CD4-positive, alpha-beta T cell (primary cell): Measurements from ENCODE around the gene ZNF385B. TPM values are rescaled to one million over a fixed set of nuclear protein-coding genes. Genes with fewer than 3 reads are reported as not detected.

ENCODE experiments used
- ATAC-seq: fragments of 200-7000 bp; cut with Tn5 transposase; one replicate; pipeline ENCODE4 v1.10.0; 2022; ENCODE audit warnings: mild to moderate bottlenecking; ENCODE audit not compliant: poor library complexity
- CTCF ChIA-PET: fragments of 350-600 bp; sonication (Branson Sonifier 250); formaldehyde crosslinking; loops from one replicate; lab custom pipeline; 2021; ENCODE audit warnings: antibody characterized with exemption, inconsistent platforms; lab: Charles Lee
- POLR2A ChIA-PET: fragments of 350-600 bp; sonication (Branson Sonifier 250); formaldehyde crosslinking; loops from one replicate; lab custom pipeline; 2021; ENCODE audit warnings: antibody characterized with exemption, inconsistent platforms; lab: Charles Lee
- DNase-seq, 14 experiments: peaks; one replicate each; pipeline ENCODE4 v3.0.0-alpha.2; 2013 to 2020; ENCODE audit warnings: mixed read lengths in 2 of 14
- H3K27ac ChIP-seq, 2 donors: one replicate each; pipeline versions ENCODE4 v1.5.1 to v1.7.0; 2013; ENCODE audit warnings: low read length in 2 of 2, low read depth in 1 of 2, mild to moderate bottlenecking in 1 of 2
- H3K27me3 ChIP-seq, 2 experiments: 1 replicate in 1 of 2; 2 replicates in 1 of 2; pipeline versions ENCODE4 v1.6.1 to v1.7.0; 2013; ENCODE audit warnings: low read length in 2 of 2, control low read depth in 1 of 2, mild to moderate bottlenecking in 1 of 2, moderate library complexity in 1 of 2; ENCODE audit not compliant: insufficient read depth in 2 of 2, control insufficient read depth in 1 of 2
- H3K36me3 ChIP-seq: one replicate; pipeline ENCODE4 v1.6.1; 2013; ENCODE audit warnings: low read length, control low read depth; ENCODE audit not compliant: insufficient read depth
- H3K4me1 ChIP-seq: one replicate; pipeline ENCODE4 v1.6.1; 2013; ENCODE audit warnings: low read length, control low read depth; ENCODE audit not compliant: insufficient read depth
- H3K4me3 ChIP-seq: one replicate; pipeline ENCODE4 v1.5.1; 2013; ENCODE audit warnings: mild to moderate bottlenecking, low read length, moderate library complexity
- H3K9me3 ChIP-seq, 2 experiments: 1 replicate in 1 of 2; 2 replicates in 1 of 2; pipeline versions ENCODE4 v1.6.1 to v1.7.0; 2013; ENCODE audit warnings: low read length in 2 of 2, mild to moderate bottlenecking in 2 of 2, control low read depth in 1 of 2, moderate library complexity in 1 of 2; ENCODE audit not compliant: control insufficient read depth in 1 of 2, insufficient read depth in 1 of 2
- H3K27ac Mint-ChIP-seq: one replicate; pipeline ENCODE4 v1.8.0; 2020; ENCODE audit warnings: mixed read lengths
- H3K27me3 Mint-ChIP-seq: one replicate; pipeline ENCODE4 v1.8.0; 2021; ENCODE audit warnings: mixed read lengths
- H3K36me3 Mint-ChIP-seq: one replicate; pipeline ENCODE4 v1.8.0; 2021; ENCODE audit warnings: low read depth, mixed read lengths
- H3K4me1 Mint-ChIP-seq: one replicate; pipeline ENCODE4 v1.8.0; 2021; ENCODE audit warnings: low read depth, mixed read lengths
- H3K4me3 Mint-ChIP-seq: one replicate; pipeline ENCODE4 v1.8.0; 2020; ENCODE audit warnings: mild to moderate bottlenecking, mixed read lengths
- H3K9me3 Mint-ChIP-seq: one replicate; pipeline ENCODE4 v1.8.0; 2020; ENCODE audit warnings: mixed read lengths
- intact Hi-C, 2 experiments: fragments of 100-400 bp; cut with DNase I in 1 of 2; cut with micrococcal nuclease in 1 of 2; formaldehyde crosslinking; loops; one replicate each; pipeline versions ENCODE4 v1.15.1 to v1.9.0; 2023 to 2025; cut with DNase I, micrococcal nuclease
- total RNA-seq, 174 experiments: library from RNA in 2 of 174; stranded (reverse) in 2 of 174; gene quantifications; one replicate each; pipeline ENCODE4 v1.2.3 and lab custom pipeline; 2021 to 2026
- TF ChIP-seq, protein P1 (sequence below): fragments of 200-600 bp; IDR thresholded peaks from one replicate; pipeline ENCODE4 v1.8.0; 2022; ENCODE audit warnings: antibody characterized with exemption, mild to moderate bottlenecking

Gene ZNF385B
- total RNA-seq, 2 experiments from 2014 or later: not detected

DNA sequence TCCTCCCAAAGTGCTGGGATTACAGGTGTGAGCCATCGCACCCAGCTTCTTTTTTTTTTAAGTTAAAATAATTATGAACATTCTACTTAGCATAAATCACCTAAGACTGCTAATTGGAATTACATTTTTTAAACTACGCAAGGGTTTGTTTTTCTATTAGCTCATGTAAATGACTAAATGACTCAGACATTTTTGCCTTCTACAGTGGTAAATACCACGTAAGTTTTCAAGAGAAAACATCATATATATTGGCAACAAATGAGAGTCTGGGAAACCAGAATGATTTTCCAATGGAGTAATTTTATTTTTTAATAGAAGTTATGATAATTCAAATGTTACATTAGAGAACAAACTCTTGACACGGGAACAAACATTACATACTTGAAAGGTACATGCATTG lies 259.0 kb downstream of the ZNF385B start:
- Histone ChIP-seq H3K36me3 (no peaks in the 10 kb centered on the region), H3K9me3 (no peaks in the 10 kb centered on the region), H3K4me3 (no peak overlapping the region), H3K4me1 (no peaks in the 10 kb centered on the region), H3K27ac (no peak overlapping the region), H3K27me3 (no peaks in the 10 kb centered on the region)
- DNase-seq (no peak), ATAC-seq (no peak)
- Mint-ChIP-seq H3K27me3 (no peaks in the 10 kb centered on the region), H3K4me1 (no peaks in the 10 kb centered on the region), H3K27ac (no peak overlapping the region), H3K9me3 (no peaks in the 10 kb centered on the region), H3K4me3 (no peak overlapping the region), H3K36me3 (no peaks in the 10 kb centered on the region)
- ChIA-PET CTCF (no interaction called here), POLR2A (no interaction called here)
- intact Hi-C loops: no loop called here
- TF ChIP-seq, protein P1, sequence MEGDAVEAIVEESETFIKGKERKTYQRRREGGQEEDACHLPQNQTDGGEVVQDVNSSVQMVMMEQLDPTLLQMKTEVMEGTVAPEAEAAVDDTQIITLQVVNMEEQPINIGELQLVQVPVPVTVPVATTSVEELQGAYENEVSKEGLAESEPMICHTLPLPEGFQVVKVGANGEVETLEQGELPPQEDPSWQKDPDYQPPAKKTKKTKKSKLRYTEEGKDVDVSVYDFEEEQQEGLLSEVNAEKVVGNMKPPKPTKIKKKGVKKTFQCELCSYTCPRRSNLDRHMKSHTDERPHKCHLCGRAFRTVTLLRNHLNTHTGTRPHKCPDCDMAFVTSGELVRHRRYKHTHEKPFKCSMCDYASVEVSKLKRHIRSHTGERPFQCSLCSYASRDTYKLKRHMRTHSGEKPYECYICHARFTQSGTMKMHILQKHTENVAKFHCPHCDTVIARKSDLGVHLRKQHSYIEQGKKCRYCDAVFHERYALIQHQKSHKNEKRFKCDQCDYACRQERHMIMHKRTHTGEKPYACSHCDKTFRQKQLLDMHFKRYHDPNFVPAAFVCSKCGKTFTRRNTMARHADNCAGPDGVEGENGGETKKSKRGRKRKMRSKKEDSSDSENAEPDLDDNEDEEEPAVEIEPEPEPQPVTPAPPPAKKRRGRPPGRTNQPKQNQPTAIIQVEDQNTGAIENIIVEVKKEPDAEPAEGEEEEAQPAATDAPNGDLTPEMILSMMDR: no peak

DNA sequence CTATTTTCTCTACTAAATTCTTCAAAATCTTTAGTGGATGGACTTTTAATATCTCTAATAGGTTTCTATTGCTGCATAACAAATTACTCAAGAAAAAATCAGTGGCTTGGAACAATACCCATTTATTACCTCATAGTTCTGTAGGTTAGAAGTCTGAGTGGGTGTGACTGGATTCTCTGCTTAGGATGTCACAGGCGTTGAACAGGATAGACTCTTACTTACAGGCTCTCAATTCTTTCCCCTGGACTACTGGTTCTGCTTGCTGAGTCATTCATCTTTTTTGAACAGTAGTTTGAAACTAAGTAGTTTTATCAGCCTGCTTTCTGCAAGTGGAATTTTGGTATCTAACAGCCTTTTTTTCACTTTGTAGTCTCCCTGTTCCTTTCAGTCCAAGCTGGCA lies 265.4 kb downstream of the ZNF385B start:
- Mint-ChIP-seq H3K36me3 (no peaks in the 10 kb centered on the region), H3K4me1 (no peaks in the 10 kb centered on the region), H3K27me3 (no peaks in the 10 kb centered on the region), H3K4me3 (no peak overlapping the region), H3K9me3 (peaks cover 2% of the 10 kb centered on the region), H3K27ac (no peak overlapping the region)
- ChIA-PET CTCF (no interaction called here), POLR2A (no interaction called here)
- DNase-seq (no peak), ATAC-seq (no peak)
- Histone ChIP-seq H3K36me3 (no peaks in the 10 kb centered on the region), H3K27me3 (no peaks in the 10 kb centered on the region), H3K4me1 (no peaks in the 10 kb centered on the region), H3K4me3 (no peak overlapping the region), H3K9me3 (peaks cover 0 to 5% of the 10 kb centered on the region in 2 experiments), H3K27ac (no peak overlapping the region)
- intact Hi-C loops: no loop called here
- TF ChIP-seq, protein P1: no peak

DNA sequence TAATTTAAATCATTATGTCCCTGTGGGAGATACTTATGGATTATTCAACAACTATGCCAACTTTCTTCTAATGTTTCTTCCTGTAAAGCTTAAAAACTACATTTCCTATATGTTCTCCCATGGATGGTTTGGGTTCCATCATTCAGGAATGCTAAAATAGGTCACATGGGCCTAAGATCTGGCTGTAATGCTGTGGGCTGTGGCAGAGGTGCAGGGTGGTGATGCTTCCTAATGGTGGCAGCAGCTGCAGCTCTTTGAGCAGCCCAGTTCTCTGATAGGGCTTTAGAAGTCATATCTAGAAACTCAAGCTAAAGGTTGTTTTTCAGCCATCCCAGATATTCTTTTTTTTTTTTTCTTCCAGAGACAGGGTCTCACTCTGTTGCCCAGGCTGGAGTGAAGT lies 266.1 kb downstream of the ZNF385B start:
- Histone ChIP-seq H3K9me3 (peaks cover 0 to 5% of the 10 kb centered on the region in 2 experiments), H3K4me1 (no peaks in the 10 kb centered on the region), H3K27ac (no peak overlapping the region), H3K36me3 (no peaks in the 10 kb centered on the region), H3K4me3 (no peak overlapping the region), H3K27me3 (no peaks in the 10 kb centered on the region)
- no peaks in the 10 kb centered on the region for H3K36me3 Mint-ChIP-seq
- DNase-seq: no peak
- TF ChIP-seq, protein P1: no peak
- H3K27ac Mint-ChIP-seq: no peak overlapping the region
- H3K4me3 Mint-ChIP-seq: no peak overlapping the region
- no peaks in the 10 kb centered on the region for H3K27me3 Mint-ChIP-seq
- ChIA-PET CTCF (no interaction called here), POLR2A (no interaction called here)
- no peak for ATAC-seq
- no peaks in the 10 kb centered on the region for H3K4me1 Mint-ChIP-seq
- H3K9me3 Mint-ChIP-seq: peaks cover 2% of the 10 kb centered on the region
- intact Hi-C loops: no loop called here
